Pons (tissue), 1 donor: Measurements from ENCODE around the gene ACAA2.

Experiments
- DNase-seq: peaks from one replicate; pipeline ENCODE4 v3.0.0-alpha.2; 2016; ENCODE audit warnings: low spot score

ACAA2 gene

GRCh38 chr18:49813319-49814146 is at the start of gene ACAA2:
TSS of gene ACAA2 (minus strand) at chr18:49813533. CDS start at chr18:49813484, 49 bp downstream.
- DNase-seq: peak; percentile 87

DNA sequence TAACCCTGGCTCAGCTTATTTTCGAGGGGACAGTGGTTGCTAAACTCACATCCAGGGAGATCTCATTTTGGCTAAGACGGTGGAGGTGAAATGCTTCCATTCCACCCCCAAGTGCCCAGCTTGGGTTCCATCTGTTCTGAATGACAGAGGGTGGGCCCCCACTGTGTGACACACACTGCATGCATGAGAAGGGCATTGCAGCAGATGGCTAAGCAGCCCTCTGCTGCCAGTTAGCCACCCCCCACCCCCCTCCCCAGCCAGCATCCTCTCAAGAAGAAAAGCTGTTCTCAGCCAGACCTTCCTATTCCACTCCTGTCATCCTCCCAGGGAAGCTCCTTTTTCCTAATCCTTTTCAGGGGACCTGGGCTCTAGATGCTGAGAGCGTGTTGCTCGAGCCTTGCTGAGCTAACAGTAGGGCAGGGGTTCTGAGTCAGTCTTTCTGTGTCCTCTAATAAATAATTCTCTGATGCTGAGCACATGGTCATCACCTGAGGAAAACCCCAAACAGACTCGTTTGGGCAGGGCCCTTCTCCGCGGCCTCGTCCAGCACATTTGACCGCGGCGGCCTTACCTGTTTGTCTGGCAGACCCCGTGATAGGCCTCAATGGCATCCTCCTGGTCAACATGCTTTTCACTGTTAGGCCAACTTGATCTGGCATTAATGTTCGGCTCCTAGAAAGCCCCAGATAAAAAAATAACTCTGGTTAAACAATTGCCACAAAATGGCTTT is 49.5 kb upstream of the ACAA2 start:
- DNase-seq: no peak

DNA sequence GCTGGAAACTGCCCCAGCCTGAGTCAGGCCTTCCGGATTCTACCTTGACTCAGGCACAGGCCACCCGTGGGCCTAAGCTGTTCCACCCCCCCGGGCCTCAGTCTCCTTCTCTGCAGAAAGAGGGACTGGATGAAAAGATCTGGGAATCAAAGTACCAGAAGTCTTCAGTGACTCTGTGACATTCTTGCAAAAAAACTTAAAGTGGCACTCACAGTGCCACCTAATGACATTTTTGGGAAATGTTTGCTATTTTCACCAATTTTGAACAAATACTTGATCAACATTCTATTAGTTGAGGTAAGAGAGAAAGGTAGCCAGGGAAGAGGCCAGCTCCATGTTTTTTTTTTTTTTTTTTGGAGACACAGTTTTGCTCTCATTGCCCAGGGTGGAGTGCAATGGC is 48.3 kb upstream of the ACAA2 start:
- DNase-seq: peak; percentile 34

DNA sequence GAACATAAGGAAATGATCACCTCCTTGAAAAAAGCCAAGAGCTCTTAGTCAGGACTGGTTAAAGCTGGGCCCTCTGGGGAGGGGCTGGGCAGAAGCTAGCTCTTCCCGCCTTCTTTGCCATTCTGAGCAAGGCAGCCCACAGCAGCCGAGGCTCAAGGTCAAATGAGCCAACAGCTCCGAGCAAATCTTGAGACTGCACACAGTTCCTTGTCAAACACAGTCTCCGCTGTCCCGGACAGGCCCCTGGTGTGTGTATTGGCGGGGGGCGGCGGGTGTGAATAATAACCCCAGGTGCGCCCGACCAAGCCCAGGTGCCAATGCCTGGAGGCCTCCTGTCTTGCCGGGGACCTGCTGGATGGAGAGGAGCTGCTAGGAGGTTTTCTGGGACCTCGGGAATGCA is 46.4 kb upstream of the ACAA2 start:
- no peak for DNase-seq

GRCh38 chr18:49859021-49859359 is 45.7 kb upstream of the ACAA2 start:
- DNase-seq: no peak

DNA sequence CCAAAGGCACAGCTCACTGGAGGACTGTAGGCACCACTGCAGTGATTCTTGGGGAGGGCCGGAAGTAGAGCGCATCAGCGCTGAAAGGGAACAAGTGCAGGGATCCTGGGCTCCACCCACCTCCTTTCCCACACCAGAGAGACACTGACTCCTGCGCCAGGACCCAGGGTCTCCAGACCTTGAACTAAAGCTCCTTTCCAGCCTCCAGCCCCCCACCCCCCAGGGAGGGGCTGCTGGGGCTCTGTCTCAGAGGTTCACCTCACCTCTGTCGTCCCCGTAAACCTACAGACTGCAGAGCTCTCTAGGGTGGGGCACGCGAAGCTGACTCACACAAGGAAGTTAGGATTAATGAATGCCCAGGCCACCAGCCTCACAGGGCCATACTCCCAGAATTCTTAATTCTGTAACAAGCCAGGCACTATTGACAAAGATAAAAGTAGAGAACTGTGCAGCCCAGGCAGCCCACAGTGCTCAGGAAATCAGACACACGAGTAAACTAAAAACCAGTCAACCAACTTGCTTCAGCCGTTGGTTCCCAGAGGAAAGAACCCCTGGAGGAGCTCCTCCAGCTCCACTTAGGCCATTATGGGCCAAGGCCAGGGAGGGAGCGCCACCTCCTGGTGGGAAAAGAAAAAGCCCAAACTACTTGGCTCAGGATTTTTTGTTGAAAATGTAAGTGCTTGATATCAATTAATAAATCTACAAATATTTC is 45.1 kb upstream of the ACAA2 start:
- peak; percentile 52 for DNase-seq

- DNase-seq: no peak
These were observed 44.4 kb upstream of the ACAA2 start for GRCh38 chr18:49857708-49858107.

- no peak for DNase-seq
These were observed 43.2 kb upstream of the ACAA2 start for GRCh38 chr18:49856496-49856895.

DNA sequence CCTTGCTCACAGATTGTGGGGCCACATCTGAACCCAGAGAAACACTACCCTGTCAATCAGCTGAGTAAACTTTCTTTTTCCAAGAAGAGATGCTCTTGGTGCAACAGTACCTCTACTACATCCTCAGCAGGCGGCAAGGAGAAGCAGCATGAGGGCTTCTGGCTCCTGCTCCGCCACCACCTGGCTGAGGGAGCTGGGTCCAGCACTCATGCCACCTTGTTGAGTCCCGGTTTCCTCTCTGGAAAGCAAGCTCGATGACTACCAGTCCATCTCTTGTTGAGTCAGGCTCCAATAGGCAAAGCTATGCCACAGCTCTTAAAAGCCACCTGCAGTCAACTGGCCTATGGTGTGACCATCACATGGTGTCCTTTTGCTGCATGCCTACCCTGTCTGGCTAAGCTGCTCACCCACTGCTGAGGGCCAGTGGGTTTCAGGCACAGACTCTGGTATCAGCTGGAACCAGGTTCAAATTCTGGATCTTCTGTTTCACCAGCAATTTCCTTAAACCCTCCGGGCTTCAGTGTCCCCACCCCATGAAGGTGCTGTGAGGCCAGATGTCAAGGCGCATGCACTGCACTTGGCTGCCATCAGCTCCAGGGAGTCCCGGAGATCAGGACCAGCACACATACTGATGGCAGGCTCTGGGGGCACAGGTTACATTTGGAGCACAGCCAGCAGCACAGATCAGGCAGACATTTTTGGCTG is 42.5 kb upstream of the ACAA2 start:
- DNase-seq: no peak

DNA sequence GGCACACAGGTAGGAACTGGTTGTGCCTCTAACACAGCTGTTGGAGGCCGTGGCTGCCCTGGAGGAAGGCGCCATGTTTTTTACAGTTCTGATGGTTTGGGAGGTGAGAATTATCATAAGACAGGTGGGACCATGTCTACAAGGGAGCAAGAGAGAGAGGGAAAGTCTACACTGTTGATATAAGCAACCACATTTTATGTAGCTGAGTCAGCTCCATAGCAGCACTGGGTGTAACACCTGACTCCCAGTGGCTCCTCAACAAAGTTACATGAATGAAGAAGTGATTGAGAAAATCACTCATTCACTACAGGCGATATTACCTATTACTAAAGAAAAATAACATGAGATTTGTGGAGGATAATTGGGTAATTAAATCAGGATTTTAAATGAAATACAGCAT is 41.3 kb upstream of the ACAA2 start:
- DNase-seq: no peak

- no peak for DNase-seq
These were observed 40.1 kb upstream of the ACAA2 start for GRCh38 chr18:49853436-49853835.

- no peak for DNase-seq
These were observed 39.7 kb upstream of the ACAA2 start for GRCh38 chr18:49853011-49853410.

GRCh38 chr18:49851624-49852023 is 38.3 kb upstream of the ACAA2 start:
- no peak for DNase-seq

GRCh38 chr18:49850636-49851035 is 37.3 kb upstream of the ACAA2 start:
- DNase-seq: no peak

DNA sequence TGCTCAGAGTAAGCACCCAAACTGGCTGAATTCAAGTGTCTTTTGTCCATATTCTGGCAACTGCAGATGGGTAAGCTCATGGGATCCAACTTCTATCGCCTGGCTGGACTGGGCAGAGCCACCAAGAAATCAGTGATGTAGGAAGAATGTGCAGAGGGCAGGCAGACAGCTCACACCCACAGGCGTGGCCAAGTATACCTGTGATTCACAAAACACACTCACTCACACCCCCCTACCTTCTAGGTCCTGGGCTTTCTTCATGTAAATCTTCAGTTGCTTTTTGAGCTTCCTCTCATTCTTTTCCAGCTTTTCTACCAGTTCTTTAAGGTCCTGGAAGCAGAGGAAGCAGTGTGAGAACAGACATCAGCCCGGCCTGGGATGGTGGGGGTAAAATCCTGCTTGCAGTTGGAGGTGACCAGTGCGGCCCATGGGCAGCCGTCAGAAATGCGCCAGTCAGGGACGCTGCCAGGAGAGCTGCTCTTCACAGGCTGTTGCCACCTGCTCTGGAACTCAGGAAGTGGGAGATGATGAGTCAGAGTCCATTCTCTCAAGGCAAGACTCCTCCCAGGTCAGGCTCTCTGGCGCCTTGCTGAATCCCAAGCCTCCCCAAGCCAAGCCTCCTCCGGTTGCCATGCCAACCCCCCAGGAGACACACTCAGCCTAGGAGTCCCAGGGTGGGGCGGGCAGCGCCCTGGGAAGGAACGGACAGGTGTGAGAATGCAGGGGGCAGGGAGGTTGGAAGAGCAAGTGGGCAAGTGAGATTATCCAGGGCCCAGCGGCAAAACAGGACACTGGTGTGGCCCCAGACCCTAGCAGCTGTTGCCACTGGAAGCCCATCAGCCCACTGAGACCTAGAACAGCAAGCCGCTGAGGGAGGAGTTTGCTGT is 36.2 kb upstream of the ACAA2 start:
- DNase-seq: no peak

DNA sequence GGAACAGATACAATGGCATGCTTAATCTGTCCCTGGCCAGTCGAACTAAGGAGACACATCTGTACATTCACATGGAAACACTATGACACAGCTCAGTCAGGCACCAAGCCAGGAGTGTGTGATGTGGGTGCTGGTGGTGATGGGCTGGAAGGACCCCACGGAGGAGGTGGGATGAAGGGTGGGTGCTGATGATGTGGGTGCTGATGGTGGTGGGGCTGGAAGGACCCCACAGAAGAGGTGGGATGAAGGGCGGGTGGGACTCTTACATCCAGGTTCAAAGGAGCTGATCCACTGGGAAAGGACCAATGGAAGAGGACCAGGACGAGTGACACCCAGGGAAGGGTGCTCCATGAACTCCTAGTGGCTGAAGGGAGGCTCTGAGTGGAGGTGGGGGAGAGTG is 34.8 kb upstream of the ACAA2 start:
- DNase-seq: no peak

- no peak for DNase-seq
These were observed 34.2 kb upstream of the ACAA2 start for GRCh38 chr18:49847524-49847923.

DNA sequence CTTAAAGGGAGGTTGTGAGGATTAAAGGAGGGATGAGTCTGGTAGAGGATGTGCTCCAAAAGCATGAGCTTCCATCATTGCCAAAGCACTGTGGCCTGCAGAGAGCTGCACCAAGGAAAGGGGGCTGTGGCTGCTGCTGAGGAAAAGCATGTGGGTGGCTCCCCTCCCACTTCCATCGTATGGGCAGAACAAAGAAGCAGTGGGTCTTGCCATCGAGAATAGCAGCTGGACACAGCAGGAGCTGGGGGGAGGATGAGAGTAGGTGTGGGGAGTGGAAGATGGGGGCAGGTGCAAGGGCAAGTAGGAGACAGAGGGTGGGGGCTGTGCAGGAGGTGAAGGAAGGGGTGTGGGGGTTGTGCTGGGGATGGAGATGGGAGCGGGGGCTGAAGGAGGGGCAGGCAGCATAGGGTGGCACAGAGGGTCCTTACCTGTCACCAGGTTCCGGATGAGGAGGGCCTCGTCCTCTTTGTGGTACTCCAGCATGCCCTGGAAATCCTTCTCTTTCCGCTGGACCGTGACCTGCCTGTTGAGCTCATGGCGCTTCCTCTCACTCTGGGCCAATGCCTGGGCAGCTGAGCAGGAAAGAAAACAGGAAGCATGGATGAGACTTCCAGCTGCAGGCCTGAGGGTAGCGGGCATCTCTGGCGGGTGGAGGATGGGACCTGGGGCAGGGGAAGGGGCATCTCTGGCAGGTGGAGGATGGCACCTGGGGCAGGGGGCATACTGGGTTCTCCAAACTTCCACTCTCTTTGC is 33.6 kb upstream of the ACAA2 start:
- DNase-seq: no peak

DNA sequence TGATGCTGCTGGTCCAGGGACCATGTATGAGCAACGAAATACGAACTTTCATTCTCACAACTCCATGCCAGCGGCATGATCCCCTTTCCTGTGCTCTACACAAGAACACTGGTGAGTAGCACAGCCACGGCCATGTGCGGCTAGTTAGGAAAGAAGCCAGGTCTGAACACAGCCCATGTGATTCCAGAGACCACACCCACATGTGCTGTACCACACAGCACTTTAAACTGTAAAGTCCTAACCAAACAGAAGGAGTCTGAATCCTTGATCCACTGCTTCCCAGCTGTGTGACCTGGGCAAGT is 33.0 kb upstream of the ACAA2 start:
- no peak for DNase-seq

DNA sequence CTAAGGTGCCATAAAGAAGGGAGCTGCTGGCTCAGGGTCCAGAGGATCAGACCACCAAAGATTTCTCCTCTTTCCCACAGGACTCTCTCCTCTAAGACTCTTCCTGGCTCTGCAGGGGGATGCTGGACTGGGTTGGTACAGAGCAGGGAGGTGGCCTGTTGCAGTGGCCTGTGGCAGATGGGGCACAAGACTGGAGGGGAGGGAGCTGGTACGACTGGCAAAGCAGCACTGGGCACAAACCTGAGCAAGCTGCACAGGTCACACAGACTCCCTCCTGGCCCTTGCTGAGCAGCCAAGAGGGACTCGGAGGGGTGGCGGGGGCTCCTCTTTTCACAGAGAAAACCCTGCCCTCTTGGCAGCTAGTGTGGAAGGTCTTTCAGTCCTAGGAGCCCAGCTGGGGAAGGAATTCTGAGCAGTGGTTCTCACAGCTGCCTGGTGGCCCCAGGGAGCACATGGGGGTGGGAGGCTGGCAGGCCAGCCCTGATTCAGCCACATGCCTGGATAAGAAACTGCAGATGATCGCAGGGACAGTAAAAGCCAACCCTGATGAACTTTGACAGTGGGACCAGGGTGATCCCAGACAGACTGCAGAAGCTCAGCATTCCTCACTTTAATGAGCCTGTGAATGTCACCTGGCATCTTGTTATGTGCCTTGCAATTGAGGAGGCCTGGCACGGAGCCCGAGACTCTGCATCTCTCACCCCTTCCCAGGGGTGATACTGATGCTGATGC is 32.5 kb upstream of the ACAA2 start:
- peak; percentile 7 for DNase-seq
